Neural cell (in vitro differentiated cells): ENCODE results near the gene CDIP1. TPM values are rescaled to one million over a fixed set of nuclear protein-coding genes. Genes with fewer than 3 reads are reported as not detected.

ENCODE experiments used
- H2AFZ ChIP-seq: fragments of 200-600, 300-800 bp; sonication (generic), shearing (Covaris generic); 2 replicates; pipeline ENCODE4 v1.6.0; 2014; ENCODE audit warnings: low read depth, mild to moderate bottlenecking, antibody characterized with exemption, low read length, moderate library complexity
- H3F3A ChIP-seq: fragments of 200-600 bp; shearing (Covaris generic); 2 replicates; pipeline ENCODE4 v1.6.1; 2016; ENCODE audit warnings: mild to moderate bottlenecking, moderate library complexity, mixed read lengths, antibody characterized with exemption, low read length; ENCODE audit not compliant: insufficient read depth, poor library complexity, severe bottlenecking
- H3K27ac ChIP-seq: fragments of 200-600, 300-800 bp; sonication (generic), shearing (Covaris generic); 2 replicates; pipeline ENCODE4 v1.5.1; 2014; ENCODE audit warnings: mild to moderate bottlenecking, low read length, moderate library complexity
- H3K27me3 ChIP-seq: fragments of 300-800, 200-600 bp; sonication (generic), shearing (Covaris generic); 2 replicates; pipeline ENCODE4 v1.6.0; 2014; ENCODE audit warnings: mild to moderate bottlenecking, low read depth, low read length, moderate library complexity; ENCODE audit not compliant: insufficient read depth
- H3K36me3 ChIP-seq: fragments of 300-800, 200-600 bp; sonication (generic), shearing (Covaris generic); 2 replicates; pipeline ENCODE4 v1.5.1; 2014; ENCODE audit warnings: mild to moderate bottlenecking, antibody characterized with exemption, low read length, moderate library complexity; ENCODE audit not compliant: insufficient read depth
- H3K4me2 ChIP-seq: fragments of 300-800, 200-600 bp; sonication (generic), shearing (Covaris generic); 2 replicates; pipeline ENCODE4 v1.6.0; 2014; ENCODE audit warnings: mild to moderate bottlenecking, low read length
- H3K4me3 ChIP-seq: fragments of 300-800, 200-600 bp; sonication (generic), shearing (Covaris generic); 2 replicates; pipeline ENCODE4 v1.5.1; 2014; ENCODE audit warnings: mild to moderate bottlenecking, low read length, moderate library complexity
- H3K79me2 ChIP-seq: fragments of 200-600 bp; shearing (Covaris generic); replicated peaks from 2 replicates; pipeline ENCODE4 v1.6.0; 2014; ENCODE audit warnings: mild to moderate bottlenecking, low read length, moderate library complexity; ENCODE audit not compliant: insufficient read depth
- H3K9ac ChIP-seq: fragments of 300-800, 200-600 bp; sonication (generic), shearing (Covaris generic); 2 replicates; pipeline ENCODE4 v1.6.1; 2016; ENCODE audit warnings: mild to moderate bottlenecking, low read length, mixed read lengths
- H3K9me2 ChIP-seq: fragments of 200-600 bp; shearing (Covaris generic); 2 replicates; pipeline ENCODE4 v1.6.1; 2016; ENCODE audit warnings: mild to moderate bottlenecking, low read length, mixed read lengths; ENCODE audit not compliant: insufficient read depth
- H3K9me3 ChIP-seq: fragments of 200-600, 300-800 bp; sonication (generic), shearing (Covaris generic); 2 replicates; pipeline ENCODE4 v1.6.1; 2016; ENCODE audit warnings: mild to moderate bottlenecking, mixed run types, low read length, moderate library complexity, mixed read lengths
- H4K20me1 ChIP-seq: fragments of 200-600 bp; shearing (Covaris generic); 2 replicates; pipeline ENCODE4 v1.6.1; 2016; ENCODE audit warnings: mild to moderate bottlenecking, mixed run types; ENCODE audit not compliant: insufficient read depth
- CTCF ChIP-seq: fragments of 450-650 bp; IDR thresholded peaks from 2 replicates; pipeline ENCODE4 v1.5.1; 2014; ENCODE audit warnings: antibody characterized with exemption, mild to moderate bottlenecking, moderate library complexity; ENCODE audit not compliant: poor library complexity, severe bottlenecking
- EP300 ChIP-seq: fragments of 450-650 bp; conservative IDR thresholded peaks from 2 replicates; pipeline ENCODE4 v1.6.1; 2014; ENCODE audit warnings: antibody characterized with exemption, mild to moderate bottlenecking, moderate library complexity; ENCODE audit not compliant: poor library complexity, severe bottlenecking
- EZH2 ChIP-seq: fragments of 200-600, 300-800 bp; shearing (Covaris generic), sonication (generic); IDR thresholded peaks from 2 replicates; pipeline ENCODE4 v1.6.1; 2014; ENCODE audit warnings: antibody characterized with exemption, low read length, borderline replicate concordance, mild to moderate bottlenecking; ENCODE audit not compliant: insufficient read depth, poor library complexity, severe bottlenecking
- MXI1 ChIP-seq: fragments of 450-650 bp; conservative IDR thresholded peaks from 2 replicates; pipeline ENCODE4 v1.6.1; 2014; ENCODE audit warnings: antibody characterized with exemption, mild to moderate bottlenecking; ENCODE audit not compliant: poor library complexity, severe bottlenecking
- POLR2AphosphoS5 ChIP-seq: IDR thresholded peaks from 2 replicates; pipeline ENCODE4 v1.6.1; 2012
- RAD21 ChIP-seq: fragments of 450-650 bp; conservative IDR thresholded peaks from 2 replicates; pipeline ENCODE4 v1.6.1; 2014; ENCODE audit warnings: antibody characterized with exemption, mild to moderate bottlenecking, moderate library complexity
- SMC3 ChIP-seq: fragments of 450-650 bp; conservative IDR thresholded peaks from 2 replicates; pipeline ENCODE4 v1.6.1; 2014; ENCODE audit warnings: antibody characterized with exemption, mild to moderate bottlenecking, moderate library complexity; ENCODE audit not compliant: poor library complexity
- TAF1 ChIP-seq: IDR thresholded peaks from 2 replicates; pipeline ENCODE4 v1.6.1; 2012; ENCODE audit warnings: low read depth
- polyA plus RNA-seq: library from polyadenylated mRNA; depleted of rRNA; stranded (reverse); fragments of >200 nt; gene quantifications from 2 replicates; pipeline ENCODE4 v1.2.3, GENCODE V29; 2014
- TF ChIP-seq, protein P1 (sequence below): IDR thresholded peaks from 2 replicates; pipeline ENCODE4 v1.6.1; 2012; ENCODE audit warnings: borderline replicate concordance

The CDIP1 gene
- polyA plus RNA-seq, 1 donor from 2014 or later, result 16.4 TPM

DNA sequence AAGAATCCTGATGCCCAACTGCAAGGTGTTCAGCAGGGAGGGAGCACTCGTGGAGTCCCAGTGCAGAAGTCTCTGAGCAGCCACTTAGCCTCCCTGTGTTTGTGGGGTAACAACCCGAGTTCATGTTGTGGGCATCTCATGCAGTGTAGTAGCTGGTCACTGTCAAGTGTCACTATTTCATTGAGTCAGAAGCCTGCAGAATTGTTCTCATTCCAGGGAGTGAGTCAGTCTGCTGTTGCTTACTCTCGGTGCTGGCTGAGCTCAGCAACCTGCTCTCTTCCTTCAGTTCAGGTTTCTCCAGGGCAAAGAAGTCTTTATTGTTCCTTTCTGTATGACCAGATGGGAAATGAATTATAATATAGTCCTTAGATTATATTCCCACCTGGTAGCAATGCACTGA, 38.3 kb downstream of the CDIP1 start:
- Histone ChIP-seq H2AFZ (no peak overlapping the region), H3K79me2 (no peaks in the 10 kb centered on the region), H3K9me2 (no peaks in the 10 kb centered on the region), H3K9me3 (no peaks in the 10 kb centered on the region), H4K20me1 (no peaks in the 10 kb centered on the region), H3K9ac (no peak overlapping the region), H3K27me3 (no peaks in the 10 kb centered on the region), H3K4me3 (no peak overlapping the region), H3K27ac (no peak overlapping the region), H3F3A (no peaks in the 10 kb centered on the region), H3K4me2 (no peak overlapping the region), H3K36me3 (no peaks in the 10 kb centered on the region)
- TF ChIP-seq, protein P1, sequence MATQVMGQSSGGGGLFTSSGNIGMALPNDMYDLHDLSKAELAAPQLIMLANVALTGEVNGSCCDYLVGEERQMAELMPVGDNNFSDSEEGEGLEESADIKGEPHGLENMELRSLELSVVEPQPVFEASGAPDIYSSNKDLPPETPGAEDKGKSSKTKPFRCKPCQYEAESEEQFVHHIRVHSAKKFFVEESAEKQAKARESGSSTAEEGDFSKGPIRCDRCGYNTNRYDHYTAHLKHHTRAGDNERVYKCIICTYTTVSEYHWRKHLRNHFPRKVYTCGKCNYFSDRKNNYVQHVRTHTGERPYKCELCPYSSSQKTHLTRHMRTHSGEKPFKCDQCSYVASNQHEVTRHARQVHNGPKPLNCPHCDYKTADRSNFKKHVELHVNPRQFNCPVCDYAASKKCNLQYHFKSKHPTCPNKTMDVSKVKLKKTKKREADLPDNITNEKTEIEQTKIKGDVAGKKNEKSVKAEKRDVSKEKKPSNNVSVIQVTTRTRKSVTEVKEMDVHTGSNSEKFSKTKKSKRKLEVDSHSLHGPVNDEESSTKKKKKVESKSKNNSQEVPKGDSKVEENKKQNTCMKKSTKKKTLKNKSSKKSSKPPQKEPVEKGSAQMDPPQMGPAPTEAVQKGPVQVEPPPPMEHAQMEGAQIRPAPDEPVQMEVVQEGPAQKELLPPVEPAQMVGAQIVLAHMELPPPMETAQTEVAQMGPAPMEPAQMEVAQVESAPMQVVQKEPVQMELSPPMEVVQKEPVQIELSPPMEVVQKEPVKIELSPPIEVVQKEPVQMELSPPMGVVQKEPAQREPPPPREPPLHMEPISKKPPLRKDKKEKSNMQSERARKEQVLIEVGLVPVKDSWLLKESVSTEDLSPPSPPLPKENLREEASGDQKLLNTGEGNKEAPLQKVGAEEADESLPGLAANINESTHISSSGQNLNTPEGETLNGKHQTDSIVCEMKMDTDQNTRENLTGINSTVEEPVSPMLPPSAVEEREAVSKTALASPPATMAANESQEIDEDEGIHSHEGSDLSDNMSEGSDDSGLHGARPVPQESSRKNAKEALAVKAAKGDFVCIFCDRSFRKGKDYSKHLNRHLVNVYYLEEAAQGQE, result no peak
- TF ChIP-seq EP300, result no peak
- TF ChIP-seq POLR2AphosphoS5, result no peak
- TF ChIP-seq RAD21, result no peak
- no peak for TF ChIP-seq SMC3
- TF ChIP-seq CTCF, result no peak
- no peak for TF ChIP-seq EZH2
- no peak for TF ChIP-seq TAF1
- no peak for TF ChIP-seq MXI1

- Histone ChIP-seq H3K4me2 (no peak overlapping the region), H3K9ac (no peak overlapping the region), H3K4me3 (no peak overlapping the region), H3K9me2 (no peaks in the 10 kb centered on the region), H2AFZ (no peak overlapping the region), H3K27me3 (no peaks in the 10 kb centered on the region), H3K9me3 (no peaks in the 10 kb centered on the region), H3K79me2 (no peaks in the 10 kb centered on the region), H4K20me1 (no peaks in the 10 kb centered on the region), H3F3A (no peaks in the 10 kb centered on the region), H3K27ac (no peak overlapping the region), H3K36me3 (no peaks in the 10 kb centered on the region)
- TF ChIP-seq, protein P1, result no peak
- no peak for TF ChIP-seq MXI1
- TF ChIP-seq RAD21, result no peak
- TF ChIP-seq TAF1, result no peak
- no peak for TF ChIP-seq SMC3
- TF ChIP-seq EZH2, result no peak
- TF ChIP-seq CTCF, result no peak
- TF ChIP-seq EP300, result no peak
- no peak for TF ChIP-seq POLR2AphosphoS5
Observed at GRCh38 chr16:4499196-4499555, 39.4 kb downstream of the CDIP1 start.
